ENCODE results near the gene TEAD4.

TEAD4 gene

GRCh38 chr12:3032770-3033538 lies 73.8 kb downstream of the TEAD4 start:
- Histone ChIP-seq H3K4me3 (ENCODE audit: insufficient read depth, low read length, poor library complexity, severe bottlenecking) (no peak overlapping the region), H2AFZ (ENCODE audit: low read depth, low read length, severe bottlenecking) (no peak overlapping the region), H3K9me2 (replicated peaks; ENCODE audit: insufficient read depth, low read length) (no peaks in the 10 kb centered on the region), H3K27ac (ENCODE audit: low read depth, low read length) (no peak overlapping the region), H4K20me1 (ENCODE audit: low read depth, low read length) (no peaks in the 10 kb centered on the region), H3K36me3 (ENCODE audit: low read length) (no peaks in the 10 kb centered on the region), H3K9ac (ENCODE audit: low read length) (no peak overlapping the region), H3K79me2 (ENCODE audit: insufficient read depth, low read length) (no peaks in the 10 kb centered on the region), H3K9me3 (ENCODE audit: insufficient read depth, low read length) (no peaks in the 10 kb centered on the region), H3K4me2 (ENCODE audit: low read depth, low read length, poor library complexity, severe bottlenecking) (no peak overlapping the region), H3K27me3 (ENCODE audit: low read length) (no peaks in the 10 kb centered on the region), H3F3A (ENCODE audit: insufficient read depth) (no peaks in the 10 kb centered on the region)
- TF ChIP-seq EZH2phosphoT487 (conservative IDR thresholded peaks at IDR 0.05; ENCODE audit: low read length) = no peak
- no peak for TF ChIP-seq CTCF (IDR thresholded peaks at IDR 0.05; ENCODE audit: insufficient read depth, low read length, poor library complexity, severe bottlenecking)

GRCh38 chr12:3033539-3033867 lies 74.3 kb downstream of the TEAD4 start:
- H3K36me3 ChIP-seq (ENCODE audit: low read length) = no peaks in the 10 kb centered on the region
- TF ChIP-seq EZH2phosphoT487 (conservative IDR thresholded peaks at IDR 0.05; ENCODE audit: low read length) (no peak), CTCF (IDR thresholded peaks at IDR 0.05; ENCODE audit: insufficient read depth, low read length, poor library complexity, severe bottlenecking) (no peak)
- H3K4me2 ChIP-seq (ENCODE audit: low read depth, low read length, poor library complexity, severe bottlenecking) = no peak overlapping the region
- H3K79me2 ChIP-seq (ENCODE audit: insufficient read depth, low read length) = no peaks in the 10 kb centered on the region
- no peak overlapping the region for H3K27ac ChIP-seq (ENCODE audit: low read depth, low read length)
- no peak overlapping the region for H3K9ac ChIP-seq (ENCODE audit: low read length)
- H2AFZ ChIP-seq (ENCODE audit: low read depth, low read length, severe bottlenecking) = no peak overlapping the region
- no peak overlapping the region for H3K4me3 ChIP-seq (ENCODE audit: insufficient read depth, low read length, poor library complexity, severe bottlenecking)
- H3K9me3 ChIP-seq (ENCODE audit: insufficient read depth, low read length) = no peaks in the 10 kb centered on the region
- H4K20me1 ChIP-seq (ENCODE audit: low read depth, low read length) = no peaks in the 10 kb centered on the region
- no peaks in the 10 kb centered on the region for H3K9me2 ChIP-seq (replicated peaks; ENCODE audit: insufficient read depth, low read length)
- no peaks in the 10 kb centered on the region for H3K27me3 ChIP-seq (ENCODE audit: low read length)
- no peaks in the 10 kb centered on the region for H3F3A ChIP-seq (ENCODE audit: insufficient read depth)

GRCh38 chr12:3034067-3034750 lies 75.0 kb downstream of the TEAD4 start:
- Histone ChIP-seq H2AFZ (ENCODE audit: low read depth, low read length, severe bottlenecking) (no peak overlapping the region), H4K20me1 (ENCODE audit: low read depth, low read length) (no peaks in the 10 kb centered on the region), H3K4me2 (ENCODE audit: low read depth, low read length, poor library complexity, severe bottlenecking) (no peak overlapping the region), H3K79me2 (ENCODE audit: insufficient read depth, low read length) (no peaks in the 10 kb centered on the region), H3K4me3 (ENCODE audit: insufficient read depth, low read length, poor library complexity, severe bottlenecking) (no peak overlapping the region), H3K9ac (ENCODE audit: low read length) (no peak overlapping the region), H3K9me2 (replicated peaks; ENCODE audit: insufficient read depth, low read length) (no peaks in the 10 kb centered on the region), H3K27me3 (ENCODE audit: low read length) (no peaks in the 10 kb centered on the region), H3K9me3 (ENCODE audit: insufficient read depth, low read length) (no peaks in the 10 kb centered on the region), H3K36me3 (ENCODE audit: low read length) (no peaks in the 10 kb centered on the region), H3K27ac (ENCODE audit: low read depth, low read length) (no peak overlapping the region), H3F3A (ENCODE audit: insufficient read depth) (no peaks in the 10 kb centered on the region)
- no peak for TF ChIP-seq EZH2phosphoT487 (conservative IDR thresholded peaks at IDR 0.05; ENCODE audit: low read length)
- TF ChIP-seq CTCF (IDR thresholded peaks at IDR 0.05; ENCODE audit: insufficient read depth, low read length, poor library complexity, severe bottlenecking) = peak; percentile 65
